Neural progenitor cell (in vitro differentiated cells): Measurements from ENCODE around the gene PUDP. TPM values are rescaled to one million over a fixed set of nuclear protein-coding genes. Genes with fewer than 3 reads are reported as not detected.

Source experiments
- DNase-seq: peaks from one replicate; pipeline ENCODE4 v3.0.0-alpha.2; 2016; ENCODE audit warnings: low spot score
- H2AFZ ChIP-seq: fragments of 200-600 bp; sonication (generic); replicated peaks from 2 replicates; pipeline ENCODE4 v1.6.1; 2016; ENCODE audit warnings: antibody characterized with exemption
- H3F3A ChIP-seq: fragments of 200-600 bp; sonication (generic); 2 replicates; pipeline ENCODE4 v1.6.1; 2016; ENCODE audit warnings: antibody characterized with exemption, low read depth
- H3K27ac ChIP-seq: fragments of 200-600 bp; sonication (generic); 2 replicates; pipeline ENCODE4 v1.5.1; 2016; ENCODE audit warnings: mild to moderate bottlenecking
- H3K27me3 ChIP-seq: fragments of 200-600 bp; sonication (generic); 2 replicates; pipeline ENCODE4 v1.6.1; 2016; ENCODE audit warnings: mild to moderate bottlenecking, moderate library complexity
- H3K36me3 ChIP-seq: fragments of 200-600 bp; sonication (generic); 2 replicates; pipeline ENCODE4 v1.5.1; 2016
- H3K4me1 ChIP-seq: fragments of 200-600 bp; sonication (generic); 2 replicates; pipeline ENCODE4 v1.6.1; 2016; ENCODE audit warnings: mixed run types
- H3K4me2 ChIP-seq: fragments of 200-600 bp; sonication (generic); 2 replicates; pipeline ENCODE4 v1.6.1; 2016
- H3K4me3 ChIP-seq: fragments of 200-600 bp; sonication (generic); 2 replicates; pipeline ENCODE4 v1.5.1; 2016
- H3K79me2 ChIP-seq: fragments of 200-600 bp; sonication (generic); 2 replicates; pipeline ENCODE4 v1.6.1; 2016; ENCODE audit warnings: low read depth
- H3K9ac ChIP-seq: fragments of 200-600 bp; sonication (generic); 2 replicates; pipeline ENCODE4 v1.6.1; 2016
- H3K9me3 ChIP-seq: fragments of 200-600 bp; sonication (generic); 2 replicates; pipeline ENCODE4 v1.5.1; 2016; ENCODE audit warnings: low read depth
- H4K20me1 ChIP-seq: fragments of 200-600 bp; sonication (generic); 2 replicates; pipeline ENCODE4 v1.6.1; 2016; ENCODE audit warnings: low read depth
- H3K27ac Mint-ChIP-seq: 3 replicates; pipeline ENCODE4 v1.8.0; 2021; ENCODE audit warnings: mixed read lengths
- H3K27me3 Mint-ChIP-seq: 2 replicates; pipeline ENCODE4 v1.8.0; 2022; ENCODE audit warnings: low read depth, mild to moderate bottlenecking, inconsistent platforms, moderate library complexity, mixed read lengths; ENCODE audit not compliant: insufficient read depth
- H3K36me3 Mint-ChIP-seq: 3 replicates; pipeline ENCODE4 v1.8.0; 2021; ENCODE audit warnings: mixed read lengths
- H3K4me1 Mint-ChIP-seq: 3 replicates; pipeline ENCODE4 v1.8.0; 2021; ENCODE audit warnings: mixed read lengths
- H3K4me3 Mint-ChIP-seq: 3 replicates; pipeline ENCODE4 v1.8.0; 2021; ENCODE audit warnings: mild to moderate bottlenecking, moderate library complexity, mixed read lengths
- H3K9me3 Mint-ChIP-seq: 3 replicates; pipeline ENCODE4 v1.8.0; 2020; ENCODE audit warnings: mixed read lengths
- EZH2 ChIP-seq: fragments of 200-600 bp; sonication (generic); IDR thresholded peaks from 2 replicates; pipeline ENCODE4 v1.6.1; 2017; ENCODE audit warnings: antibody characterized with exemption, mild to moderate bottlenecking, moderate library complexity
- EZH2phosphoT487 ChIP-seq: fragments of 200-600 bp; sonication (generic); IDR thresholded peaks from 2 replicates; pipeline ENCODE4 v1.6.1; 2017; ENCODE audit warnings: antibody characterized with exemption
- total RNA-seq: library from RNA; depleted of rRNA; stranded (reverse); fragments of >200 nt; gene quantifications from 2 replicates; pipeline ENCODE4 v1.2.3, GENCODE V29; 2015; ENCODE audit warnings: low replicate concordance
- TF ChIP-seq, protein P1 (sequence below): fragments of 200-600 bp; sonication (generic); IDR thresholded peaks from 2 replicates; pipeline ENCODE4 v1.5.1; 2017; ENCODE audit warnings: antibody characterized with exemption, mild to moderate bottlenecking

Gene PUDP
- total RNA-seq, 1 donor from 2014 or later = 29.1 TPM

DNA sequence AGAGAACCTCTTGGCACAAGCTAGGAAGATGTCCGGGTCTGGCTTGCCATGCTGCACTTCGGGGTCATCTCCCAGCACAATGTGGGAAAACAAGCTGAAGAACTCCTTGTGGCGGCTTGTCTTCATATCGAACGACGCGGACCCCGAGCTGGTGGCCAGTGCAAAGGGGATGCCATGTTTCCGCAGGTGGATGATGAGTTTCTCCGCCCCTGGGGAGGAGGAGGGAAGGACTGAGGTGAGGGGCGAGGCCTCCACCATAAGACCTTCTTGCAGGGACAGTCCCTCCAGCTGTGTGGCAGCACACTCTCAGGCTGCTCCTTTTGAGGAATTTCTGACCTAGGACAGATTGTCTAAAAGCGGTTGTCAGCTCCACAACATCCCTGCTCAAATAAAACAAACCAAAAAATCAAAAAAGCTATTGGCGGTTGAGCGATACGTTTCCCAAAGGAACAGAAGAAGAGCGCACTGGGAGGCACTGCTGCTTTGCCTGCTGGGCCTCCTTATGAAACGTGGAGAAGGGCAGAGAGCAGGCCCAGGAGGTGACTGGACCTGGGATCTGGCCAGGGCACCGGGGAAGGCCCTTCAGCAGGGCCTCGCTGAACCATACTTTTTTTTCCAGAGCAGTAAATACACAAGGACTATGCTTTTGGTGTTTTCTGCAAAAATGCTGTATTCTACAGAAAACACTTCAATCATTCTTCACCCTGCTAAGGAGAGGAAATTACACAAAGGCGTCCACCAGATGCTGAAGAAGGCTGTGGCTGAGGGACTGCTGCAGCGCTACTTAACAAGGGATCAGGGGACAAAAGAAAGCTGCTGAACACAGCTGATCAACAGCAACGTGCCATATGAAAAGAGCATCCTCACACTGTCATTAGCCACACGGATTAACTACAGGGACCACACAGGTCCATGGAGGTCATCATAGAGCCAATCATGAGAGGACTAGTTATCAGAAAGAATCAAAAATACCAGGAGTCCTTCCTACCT is 70.4 kb downstream of the PUDP start:
- H3K27ac ChIP-seq = no peak overlapping the region
- no peaks in the 10 kb centered on the region for H3K79me2 ChIP-seq
- no peak overlapping the region for H3K4me3 ChIP-seq
- Mint-ChIP-seq H3K4me1 (peaks cover 7% of the 10 kb centered on the region), H3K9me3 (peaks cover 3% of the 10 kb centered on the region), H3K4me3 (no peak overlapping the region), H3K36me3 (peaks cover 28% of the 10 kb centered on the region), H3K27me3 (no peaks in the 10 kb centered on the region), H3K27ac (no peak overlapping the region)
- H3K27me3 ChIP-seq = no peaks in the 10 kb centered on the region
- H3K9me3 ChIP-seq = no peaks in the 10 kb centered on the region
- no peaks in the 10 kb centered on the region for H3F3A ChIP-seq
- no peak overlapping the region for H3K4me2 ChIP-seq
- no peaks in the 10 kb centered on the region for H3K36me3 ChIP-seq
- no peak overlapping the region for H3K9ac ChIP-seq
- H4K20me1 ChIP-seq = no peaks in the 10 kb centered on the region
- no peak overlapping the region for H2AFZ ChIP-seq
- TF ChIP-seq EZH2 (no peak), EZH2phosphoT487 (no peak)
- TF ChIP-seq, protein P1, sequence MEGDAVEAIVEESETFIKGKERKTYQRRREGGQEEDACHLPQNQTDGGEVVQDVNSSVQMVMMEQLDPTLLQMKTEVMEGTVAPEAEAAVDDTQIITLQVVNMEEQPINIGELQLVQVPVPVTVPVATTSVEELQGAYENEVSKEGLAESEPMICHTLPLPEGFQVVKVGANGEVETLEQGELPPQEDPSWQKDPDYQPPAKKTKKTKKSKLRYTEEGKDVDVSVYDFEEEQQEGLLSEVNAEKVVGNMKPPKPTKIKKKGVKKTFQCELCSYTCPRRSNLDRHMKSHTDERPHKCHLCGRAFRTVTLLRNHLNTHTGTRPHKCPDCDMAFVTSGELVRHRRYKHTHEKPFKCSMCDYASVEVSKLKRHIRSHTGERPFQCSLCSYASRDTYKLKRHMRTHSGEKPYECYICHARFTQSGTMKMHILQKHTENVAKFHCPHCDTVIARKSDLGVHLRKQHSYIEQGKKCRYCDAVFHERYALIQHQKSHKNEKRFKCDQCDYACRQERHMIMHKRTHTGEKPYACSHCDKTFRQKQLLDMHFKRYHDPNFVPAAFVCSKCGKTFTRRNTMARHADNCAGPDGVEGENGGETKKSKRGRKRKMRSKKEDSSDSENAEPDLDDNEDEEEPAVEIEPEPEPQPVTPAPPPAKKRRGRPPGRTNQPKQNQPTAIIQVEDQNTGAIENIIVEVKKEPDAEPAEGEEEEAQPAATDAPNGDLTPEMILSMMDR = no peak
- no peaks in the 10 kb centered on the region for H3K4me1 ChIP-seq
- DNase-seq = peak; percentile 19

DNA sequence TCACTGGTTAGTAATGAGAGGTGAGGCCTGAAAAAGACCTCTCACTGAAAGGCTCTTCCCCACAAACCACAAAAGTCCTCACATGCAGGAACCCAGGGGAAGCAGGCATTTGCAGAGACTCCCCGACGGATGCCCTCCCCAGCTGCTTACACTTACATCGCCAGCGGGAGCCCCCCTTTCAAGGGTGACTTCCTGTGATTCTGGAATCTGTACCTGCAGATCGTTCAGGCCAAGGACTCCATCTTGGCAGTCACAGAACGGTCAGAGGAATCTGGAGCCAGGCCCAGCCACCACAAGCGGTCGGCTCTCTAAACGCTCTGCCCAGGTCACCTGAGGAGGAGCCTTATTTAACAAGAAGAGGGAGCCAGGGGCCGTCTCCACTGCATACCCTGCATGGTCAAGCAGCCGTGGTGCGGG is 71.7 kb downstream of the PUDP start:
- Mint-ChIP-seq H3K27me3 (peaks cover 2% of the 10 kb centered on the region), H3K36me3 (peaks cover 23% of the 10 kb centered on the region), H3K27ac (no peak overlapping the region), H3K4me1 (peaks cover 7% of the 10 kb centered on the region), H3K9me3 (peaks cover 3% of the 10 kb centered on the region), H3K4me3 (no peak overlapping the region)
- no peaks in the 10 kb centered on the region for H3K9me3 ChIP-seq
- H2AFZ ChIP-seq = no peak overlapping the region
- no peaks in the 10 kb centered on the region for H3K36me3 ChIP-seq
- no peak overlapping the region for H3K9ac ChIP-seq
- no peak for DNase-seq
- H3K27me3 ChIP-seq = no peaks in the 10 kb centered on the region
- H3K4me1 ChIP-seq = no peaks in the 10 kb centered on the region
- no peaks in the 10 kb centered on the region for H3K79me2 ChIP-seq
- no peaks in the 10 kb centered on the region for H4K20me1 ChIP-seq
- no peak overlapping the region for H3K4me2 ChIP-seq
- no peak overlapping the region for H3K4me3 ChIP-seq
- no peaks in the 10 kb centered on the region for H3F3A ChIP-seq
- TF ChIP-seq EZH2 (no peak), EZH2phosphoT487 (no peak)
- TF ChIP-seq, protein P1 = no peak
- no peak overlapping the region for H3K27ac ChIP-seq

DNA sequence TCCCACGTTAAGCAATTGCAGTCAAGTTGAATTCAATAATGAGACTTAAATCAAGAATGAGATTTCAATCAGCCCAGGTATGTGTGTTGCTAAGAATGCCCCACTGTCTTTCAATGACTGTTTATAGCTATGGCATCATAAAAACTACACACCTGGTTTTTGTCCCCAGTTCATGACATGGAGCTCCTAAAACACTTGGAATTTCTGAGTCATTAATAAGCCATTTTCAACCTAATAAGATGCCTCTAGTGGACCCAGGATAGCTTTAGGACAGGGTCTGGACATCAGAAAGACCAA is 73.1 kb downstream of the PUDP start:
- Mint-ChIP-seq H3K27ac (no peak overlapping the region), H3K27me3 (peaks cover 2% of the 10 kb centered on the region), H3K4me1 (peaks cover 7% of the 10 kb centered on the region), H3K4me3 (no peak overlapping the region), H3K36me3 (peaks cover 25% of the 10 kb centered on the region), H3K9me3 (no peaks in the 10 kb centered on the region)
- no peaks in the 10 kb centered on the region for H3F3A ChIP-seq
- TF ChIP-seq EZH2phosphoT487 (no peak), EZH2 (no peak)
- TF ChIP-seq, protein P1 = no peak
- no peak for DNase-seq
- no peak overlapping the region for H3K27ac ChIP-seq
- H4K20me1 ChIP-seq = no peaks in the 10 kb centered on the region
- H3K79me2 ChIP-seq = no peaks in the 10 kb centered on the region
- no peaks in the 10 kb centered on the region for H3K36me3 ChIP-seq
- no peaks in the 10 kb centered on the region for H3K9me3 ChIP-seq
- H3K4me3 ChIP-seq = no peak overlapping the region
- H3K9ac ChIP-seq = no peak overlapping the region
- H3K4me1 ChIP-seq = no peaks in the 10 kb centered on the region
- H2AFZ ChIP-seq = no peak overlapping the region
- H3K27me3 ChIP-seq = no peaks in the 10 kb centered on the region
- H3K4me2 ChIP-seq = no peak overlapping the region
